HFFc6 (cell line): Measurements from ENCODE around the gene CSNK1E. TPM values are rescaled to one million over a fixed set of nuclear protein-coding genes. Genes with fewer than 3 reads are reported as not detected.

Source experiments
- DNase-seq: peaks from one replicate; pipeline ENCODE4 v3.0.0-alpha.2; 2018
- H3K27ac Mint-ChIP-seq: 2 replicates; pipeline ENCODE4 v1.8.0; 2020; ENCODE audit warnings: mild to moderate bottlenecking, mixed read lengths
- H3K27me3 Mint-ChIP-seq: 2 replicates; pipeline ENCODE4 v1.8.0; 2021; ENCODE audit warnings: mild to moderate bottlenecking, moderate library complexity, mixed read lengths; ENCODE audit not compliant: insufficient read depth
- H3K36me3 Mint-ChIP-seq: 2 replicates; pipeline ENCODE4 v1.8.0; 2021; ENCODE audit warnings: low read depth, mixed read lengths
- H3K4me1 Mint-ChIP-seq: 2 replicates; pipeline ENCODE4 v1.8.0; 2020; ENCODE audit warnings: low read depth, mixed read lengths
- H3K4me3 Mint-ChIP-seq: 2 replicates; pipeline ENCODE4 v1.8.0; 2020; ENCODE audit warnings: mild to moderate bottlenecking, moderate library complexity, mixed read lengths
- H3K9me3 Mint-ChIP-seq: 2 replicates; pipeline ENCODE4 v1.8.0; 2020; ENCODE audit warnings: mild to moderate bottlenecking, mixed read lengths
- total RNA-seq, 6 experiments: library from RNA; stranded (reverse); fragmentation: NEBNext Ultra II Directional; extraction: Animal tissue kit (Norgen Biotek cat#: 25700); gene quantifications; 2 replicates in 1 of 6; 3 replicates in 5 of 6; pipeline ENCODE4 v1.2.3, GENCODE V29; 2021
- TF ChIP-seq, protein P1 (sequence below): fragments of 200-600 bp; sonication (generic); IDR thresholded peaks from 2 replicates; pipeline ENCODE4 v1.5.0; 2021; ENCODE audit warnings: antibody characterized with exemption, mild to moderate bottlenecking

Gene CSNK1E
- total RNA-seq, 6 experiments from 2014 or later = 166 to 184 (median 172) TPM

DNA sequence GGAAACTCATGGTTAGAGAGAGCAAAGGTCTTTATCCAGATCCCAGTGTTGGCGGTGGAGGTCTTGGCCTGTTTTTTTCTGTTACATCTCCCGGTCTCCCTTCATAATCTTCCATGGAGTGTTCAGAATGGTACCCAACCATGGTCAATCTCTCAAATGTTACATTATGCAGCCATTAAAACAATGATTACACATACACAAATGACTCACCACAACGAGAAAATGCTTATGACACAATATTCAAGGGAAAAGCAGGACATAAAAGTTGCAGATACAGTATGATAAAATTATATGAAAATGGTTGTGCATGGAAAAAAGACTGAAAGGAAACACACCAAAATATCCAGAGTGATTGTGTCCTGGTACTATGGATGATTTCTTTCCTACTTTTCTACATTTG lies 17.8 kb upstream of the CSNK1E start:
- peaks cover 19% of the 10 kb centered on the region for H3K4me1 Mint-ChIP-seq
- no peak for DNase-seq
- TF ChIP-seq, protein P1, sequence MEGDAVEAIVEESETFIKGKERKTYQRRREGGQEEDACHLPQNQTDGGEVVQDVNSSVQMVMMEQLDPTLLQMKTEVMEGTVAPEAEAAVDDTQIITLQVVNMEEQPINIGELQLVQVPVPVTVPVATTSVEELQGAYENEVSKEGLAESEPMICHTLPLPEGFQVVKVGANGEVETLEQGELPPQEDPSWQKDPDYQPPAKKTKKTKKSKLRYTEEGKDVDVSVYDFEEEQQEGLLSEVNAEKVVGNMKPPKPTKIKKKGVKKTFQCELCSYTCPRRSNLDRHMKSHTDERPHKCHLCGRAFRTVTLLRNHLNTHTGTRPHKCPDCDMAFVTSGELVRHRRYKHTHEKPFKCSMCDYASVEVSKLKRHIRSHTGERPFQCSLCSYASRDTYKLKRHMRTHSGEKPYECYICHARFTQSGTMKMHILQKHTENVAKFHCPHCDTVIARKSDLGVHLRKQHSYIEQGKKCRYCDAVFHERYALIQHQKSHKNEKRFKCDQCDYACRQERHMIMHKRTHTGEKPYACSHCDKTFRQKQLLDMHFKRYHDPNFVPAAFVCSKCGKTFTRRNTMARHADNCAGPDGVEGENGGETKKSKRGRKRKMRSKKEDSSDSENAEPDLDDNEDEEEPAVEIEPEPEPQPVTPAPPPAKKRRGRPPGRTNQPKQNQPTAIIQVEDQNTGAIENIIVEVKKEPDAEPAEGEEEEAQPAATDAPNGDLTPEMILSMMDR = no peak
- H3K27ac Mint-ChIP-seq = peak overlapping the region; percentile 11; the same call in 1 of the 2 replicates
- no peaks in the 10 kb centered on the region for H3K36me3 Mint-ChIP-seq
- peaks cover 2% of the 10 kb centered on the region for H3K27me3 Mint-ChIP-seq
- H3K9me3 Mint-ChIP-seq = no peaks in the 10 kb centered on the region
- H3K4me3 Mint-ChIP-seq = peak overlapping the region; percentile 56

DNA sequence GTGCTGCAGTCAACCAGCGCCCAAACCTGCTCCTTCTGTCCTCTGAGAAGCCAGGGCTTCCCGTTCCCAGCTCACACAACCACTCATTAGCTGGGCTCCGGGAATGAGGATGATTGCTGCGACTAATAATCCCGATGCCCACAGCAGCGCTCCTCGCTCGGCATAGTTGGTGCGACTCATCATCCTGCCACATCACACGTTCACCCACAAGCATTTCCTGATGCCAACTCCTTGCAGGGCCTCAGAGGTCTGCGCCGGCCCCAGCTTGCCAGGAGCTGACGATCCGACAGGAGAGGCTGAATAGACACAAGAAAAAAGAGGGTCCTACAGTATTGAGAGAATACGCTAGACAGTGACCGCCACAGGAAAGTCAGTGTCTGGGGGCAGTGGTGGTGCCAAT lies 10.6 kb upstream of the CSNK1E start:
- TF ChIP-seq, protein P1 = no peak
- H3K27me3 Mint-ChIP-seq = peaks cover 3% of the 10 kb centered on the region
- no peaks in the 10 kb centered on the region for H3K36me3 Mint-ChIP-seq
- peak overlapping the region; percentile 82 for H3K4me3 Mint-ChIP-seq
- H3K4me1 Mint-ChIP-seq = peaks cover 21% of the 10 kb centered on the region
- no peaks in the 10 kb centered on the region for H3K9me3 Mint-ChIP-seq
- H3K27ac Mint-ChIP-seq = peak overlapping the region; percentile 94
- peak; percentile 45 for DNase-seq

DNA sequence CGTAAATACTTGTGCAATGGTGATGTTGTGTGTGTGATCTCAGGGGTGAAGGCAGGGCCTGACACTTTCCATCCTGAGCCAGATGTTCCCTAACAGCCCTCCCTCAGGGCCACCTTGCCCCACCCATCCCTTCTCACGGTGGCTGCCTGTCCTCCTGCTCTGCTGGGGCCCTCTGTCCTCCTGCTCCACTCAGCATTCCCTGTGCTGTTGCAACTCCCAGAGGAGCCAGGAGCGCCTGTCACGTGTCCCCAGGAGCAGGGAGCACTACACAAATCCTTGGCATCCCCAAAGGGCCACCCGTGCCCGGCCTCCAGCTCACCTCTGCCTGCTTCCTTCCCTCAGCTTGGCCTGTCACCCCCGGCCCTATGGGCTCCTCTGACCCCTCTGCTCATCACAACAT lies 10.2 kb upstream of the CSNK1E start:
- Mint-ChIP-seq H3K27me3 (peaks cover 3% of the 10 kb centered on the region), H3K27ac (peak overlapping the region; percentile 94), H3K4me1 (peaks cover 21% of the 10 kb centered on the region), H3K4me3 (peak overlapping the region; percentile 82), H3K9me3 (no peaks in the 10 kb centered on the region), H3K36me3 (no peaks in the 10 kb centered on the region)
- TF ChIP-seq, protein P1 = no peak
- no peak for DNase-seq

DNA sequence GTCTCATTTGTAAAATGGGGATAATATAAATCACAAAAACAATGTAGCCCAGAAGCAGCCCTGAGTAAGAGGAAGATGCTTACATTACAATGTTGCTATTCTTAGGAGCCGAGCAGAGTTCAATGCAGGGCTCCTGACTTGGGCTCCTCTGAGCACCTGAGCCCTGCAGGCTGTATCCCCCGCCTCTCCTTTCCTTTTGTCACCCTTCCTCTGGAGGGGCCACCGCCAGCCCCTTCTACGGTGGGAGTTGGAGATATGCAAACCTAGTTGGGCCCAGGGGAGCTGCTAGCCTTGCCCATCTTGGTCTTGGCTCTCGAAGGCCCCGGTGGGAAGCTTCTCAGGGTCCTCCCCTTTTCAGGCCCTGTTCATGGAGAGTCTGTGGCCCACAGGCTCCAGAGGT lies 8.4 kb upstream of the CSNK1E start:
- H3K9me3 Mint-ChIP-seq = no peaks in the 10 kb centered on the region
- H3K27me3 Mint-ChIP-seq = peaks cover 3% of the 10 kb centered on the region
- no peak overlapping the region for H3K27ac Mint-ChIP-seq
- no peak overlapping the region for H3K4me3 Mint-ChIP-seq
- TF ChIP-seq, protein P1 = no peak
- no peak for DNase-seq
- no peaks in the 10 kb centered on the region for H3K36me3 Mint-ChIP-seq
- peaks cover 25% of the 10 kb centered on the region for H3K4me1 Mint-ChIP-seq

DNA sequence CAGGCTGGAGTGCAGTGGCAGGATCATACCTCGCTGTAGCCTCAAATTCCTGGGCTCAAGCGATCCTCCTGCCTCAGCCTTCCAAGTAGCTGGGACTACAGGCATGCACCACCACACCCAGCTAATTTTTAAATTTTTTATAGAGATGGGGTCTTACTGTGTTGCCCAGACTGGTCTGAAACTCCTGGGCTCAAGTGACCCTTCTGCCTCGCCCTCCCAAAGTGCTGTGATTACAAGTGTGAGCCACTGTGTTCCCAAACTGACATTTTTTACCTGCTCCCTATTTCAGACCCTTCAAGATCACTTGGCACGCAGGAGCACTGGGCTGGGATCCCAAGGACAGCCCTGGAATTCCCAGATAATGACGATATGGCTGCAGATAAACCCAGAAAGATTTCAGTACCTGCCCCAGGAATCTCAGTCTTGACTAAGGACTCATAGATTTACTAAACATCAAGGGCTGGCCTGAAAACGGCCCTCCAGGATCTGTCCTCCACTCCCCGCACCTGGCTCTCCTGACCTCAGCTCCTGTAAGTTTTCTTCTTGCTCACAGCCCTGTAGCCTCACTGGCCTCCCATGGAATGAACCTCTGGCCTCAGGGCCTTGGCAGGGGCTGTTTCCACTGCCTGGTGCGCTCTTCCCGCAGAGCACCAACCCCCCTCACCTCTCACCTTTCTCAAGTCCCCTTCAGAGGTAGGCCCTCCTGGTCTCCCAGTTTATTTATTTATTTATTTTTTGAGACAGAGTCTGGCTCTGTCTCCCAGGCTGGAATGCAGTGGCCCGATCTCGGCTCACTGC lies 3.6 kb upstream of the CSNK1E start:
- Mint-ChIP-seq H3K27ac (no peak overlapping the region), H3K36me3 (peaks cover 7% of the 10 kb centered on the region; the same call in 1 of the 2 replicates), H3K4me3 (no peak overlapping the region), H3K27me3 (peaks cover 7% of the 10 kb centered on the region; the same call in 1 of the 2 replicates), H3K4me1 (peaks cover 26% of the 10 kb centered on the region), H3K9me3 (no peaks in the 10 kb centered on the region)
- DNase-seq = no peak
- TF ChIP-seq, protein P1 = no peak
